Tracheal epithelial cell (primary cell): ENCODE data around the gene PRX. TPM values are rescaled to one million over a fixed set of nuclear protein-coding genes. Genes with fewer than 3 reads are reported as not detected.

ENCODE experiments used
- total RNA-seq: library from RNA; depleted of rRNA; stranded (reverse); fragments of >200 nt; gene quantifications from 2 replicates; pipeline ENCODE4 v1.2.1, GENCODE V29; 2014

Gene PRX, protein sequence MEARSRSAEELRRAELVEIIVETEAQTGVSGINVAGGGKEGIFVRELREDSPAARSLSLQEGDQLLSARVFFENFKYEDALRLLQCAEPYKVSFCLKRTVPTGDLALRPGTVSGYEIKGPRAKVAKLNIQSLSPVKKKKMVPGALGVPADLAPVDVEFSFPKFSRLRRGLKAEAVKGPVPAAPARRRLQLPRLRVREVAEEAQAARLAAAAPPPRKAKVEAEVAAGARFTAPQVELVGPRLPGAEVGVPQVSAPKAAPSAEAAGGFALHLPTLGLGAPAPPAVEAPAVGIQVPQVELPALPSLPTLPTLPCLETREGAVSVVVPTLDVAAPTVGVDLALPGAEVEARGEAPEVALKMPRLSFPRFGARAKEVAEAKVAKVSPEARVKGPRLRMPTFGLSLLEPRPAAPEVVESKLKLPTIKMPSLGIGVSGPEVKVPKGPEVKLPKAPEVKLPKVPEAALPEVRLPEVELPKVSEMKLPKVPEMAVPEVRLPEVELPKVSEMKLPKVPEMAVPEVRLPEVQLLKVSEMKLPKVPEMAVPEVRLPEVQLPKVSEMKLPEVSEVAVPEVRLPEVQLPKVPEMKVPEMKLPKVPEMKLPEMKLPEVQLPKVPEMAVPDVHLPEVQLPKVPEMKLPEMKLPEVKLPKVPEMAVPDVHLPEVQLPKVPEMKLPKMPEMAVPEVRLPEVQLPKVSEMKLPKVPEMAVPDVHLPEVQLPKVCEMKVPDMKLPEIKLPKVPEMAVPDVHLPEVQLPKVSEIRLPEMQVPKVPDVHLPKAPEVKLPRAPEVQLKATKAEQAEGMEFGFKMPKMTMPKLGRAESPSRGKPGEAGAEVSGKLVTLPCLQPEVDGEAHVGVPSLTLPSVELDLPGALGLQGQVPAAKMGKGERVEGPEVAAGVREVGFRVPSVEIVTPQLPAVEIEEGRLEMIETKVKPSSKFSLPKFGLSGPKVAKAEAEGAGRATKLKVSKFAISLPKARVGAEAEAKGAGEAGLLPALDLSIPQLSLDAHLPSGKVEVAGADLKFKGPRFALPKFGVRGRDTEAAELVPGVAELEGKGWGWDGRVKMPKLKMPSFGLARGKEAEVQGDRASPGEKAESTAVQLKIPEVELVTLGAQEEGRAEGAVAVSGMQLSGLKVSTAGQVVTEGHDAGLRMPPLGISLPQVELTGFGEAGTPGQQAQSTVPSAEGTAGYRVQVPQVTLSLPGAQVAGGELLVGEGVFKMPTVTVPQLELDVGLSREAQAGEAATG (N-terminal part only)
- total RNA-seq = 1.9 and 4.5 TPM in 2 replicates

DNA sequence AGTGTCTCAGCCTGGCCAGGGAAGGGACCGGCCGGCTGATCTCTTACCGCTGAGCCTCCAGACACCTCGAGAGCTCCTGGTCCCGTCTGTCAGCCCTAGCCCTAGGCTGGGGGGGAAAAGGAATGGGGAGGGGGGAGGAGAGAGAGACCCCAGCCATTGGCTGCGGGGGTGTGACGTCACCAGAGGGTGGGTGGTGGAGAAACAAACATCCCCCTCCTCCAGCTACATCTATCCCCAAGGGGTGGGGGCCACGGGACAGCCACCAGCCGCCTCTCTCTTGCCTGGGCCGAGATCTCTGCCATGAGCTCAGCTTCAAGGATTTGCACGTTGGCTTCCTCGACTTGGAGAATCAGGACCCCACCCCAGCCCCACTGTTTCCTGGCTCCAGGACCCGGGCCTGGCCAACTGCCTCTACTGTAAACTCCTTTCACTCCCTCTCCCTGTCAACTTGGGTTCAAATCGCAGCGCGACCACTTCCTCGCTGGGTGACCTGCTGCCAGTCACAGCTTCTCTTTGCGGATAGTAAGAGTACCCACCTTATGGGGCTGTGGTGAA, at the start of gene PRX:
Gene PRX, minus strand, starts transcription at position 88 of the 555 bp plus-strand sequence. CDS start 5,446 bp downstream, outside the sequence.

DNA sequence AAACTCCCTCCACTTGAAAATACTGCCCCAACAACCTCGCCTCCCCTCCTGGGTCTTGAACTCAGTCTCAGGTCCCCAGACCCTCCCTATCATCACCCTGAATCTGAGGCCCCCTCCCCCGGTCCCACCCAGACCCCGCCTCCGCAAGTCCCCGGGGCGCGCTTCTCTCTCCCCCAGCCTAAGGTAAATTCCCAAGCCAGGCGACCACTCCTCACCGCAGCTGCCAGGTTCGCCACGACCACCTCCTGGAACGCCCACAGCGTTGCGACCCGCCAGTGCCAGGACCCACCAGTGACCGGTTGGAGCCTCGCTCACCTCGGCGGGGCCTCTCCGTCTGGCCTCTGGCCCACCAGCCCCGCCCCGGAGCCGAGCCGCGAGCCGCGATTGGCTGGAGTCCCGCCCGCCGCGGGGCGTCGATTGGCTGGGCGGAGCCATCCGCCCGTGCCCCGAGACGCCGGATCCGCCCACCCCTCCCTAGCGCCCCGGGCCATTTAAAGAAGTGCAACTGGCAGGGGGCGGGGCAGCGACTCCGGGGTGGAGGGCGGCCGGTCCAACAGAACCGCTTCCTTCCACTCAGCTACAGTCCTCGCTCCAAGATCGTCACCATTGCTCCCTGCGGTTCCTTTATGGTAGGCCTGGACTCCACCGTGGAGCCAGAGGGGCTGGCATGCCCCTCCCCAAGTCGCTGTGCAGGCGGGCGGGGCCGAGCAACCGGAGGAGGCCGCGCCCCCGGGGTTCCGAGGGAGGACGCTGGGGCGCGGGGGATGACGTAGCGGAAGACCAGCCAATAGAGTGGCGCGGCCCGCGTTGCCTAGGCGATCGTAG, 31.0 kb upstream of the PRX start, which contains the start of gene SERTAD3:
Gene SERTAD3, minus strand, starts transcription at position 336 of the 825 bp plus-strand sequence. CDS start 2,255 bp downstream, outside the sequence.

DNA sequence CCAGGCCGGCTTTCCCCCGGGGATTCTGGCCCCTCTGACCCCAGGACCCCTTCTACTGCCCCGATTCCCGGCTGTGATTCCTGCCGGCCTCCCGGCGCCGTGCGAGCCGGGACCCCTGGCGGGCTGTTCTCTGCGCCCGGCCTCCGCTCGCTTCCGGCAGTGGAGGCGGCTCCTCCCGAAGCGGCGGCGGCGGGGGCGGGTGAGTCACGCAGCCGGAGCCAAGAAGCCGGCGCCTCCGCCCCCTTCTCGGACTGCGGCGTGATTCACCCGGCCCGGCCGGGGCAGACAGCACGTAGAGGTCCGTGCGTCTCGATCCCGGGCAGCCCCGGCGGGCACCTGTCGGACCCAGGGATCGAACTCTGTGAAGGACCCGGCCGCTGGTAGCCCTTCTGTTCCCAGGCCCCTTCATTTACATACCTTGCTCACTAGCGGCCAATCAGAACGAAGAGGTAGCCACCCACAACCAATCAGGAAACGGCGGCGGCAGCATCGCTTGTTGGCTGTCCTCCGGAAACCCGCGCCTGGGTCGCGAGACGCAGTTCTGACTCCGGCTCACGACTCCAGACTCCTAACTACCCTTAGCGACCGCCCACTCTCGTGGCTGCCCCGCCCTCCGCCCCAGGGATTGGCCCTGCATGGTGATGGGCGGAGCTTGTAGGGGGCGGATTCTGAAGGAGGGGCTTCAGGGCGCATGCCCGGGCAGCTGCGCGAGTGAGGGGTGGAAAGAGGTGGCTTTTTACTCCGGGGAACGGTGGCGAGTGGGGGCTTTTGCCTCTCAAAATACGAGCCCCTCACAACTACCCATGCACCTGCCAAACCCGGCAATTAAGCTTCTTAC, 12.5 kb upstream of the PRX start, which contains the start of gene SERTAD1:
Gene SERTAD1, minus strand, starts transcription at position 543 of the 838 bp plus-strand sequence. CDS start 2,446 bp downstream, outside the sequence.

DNA sequence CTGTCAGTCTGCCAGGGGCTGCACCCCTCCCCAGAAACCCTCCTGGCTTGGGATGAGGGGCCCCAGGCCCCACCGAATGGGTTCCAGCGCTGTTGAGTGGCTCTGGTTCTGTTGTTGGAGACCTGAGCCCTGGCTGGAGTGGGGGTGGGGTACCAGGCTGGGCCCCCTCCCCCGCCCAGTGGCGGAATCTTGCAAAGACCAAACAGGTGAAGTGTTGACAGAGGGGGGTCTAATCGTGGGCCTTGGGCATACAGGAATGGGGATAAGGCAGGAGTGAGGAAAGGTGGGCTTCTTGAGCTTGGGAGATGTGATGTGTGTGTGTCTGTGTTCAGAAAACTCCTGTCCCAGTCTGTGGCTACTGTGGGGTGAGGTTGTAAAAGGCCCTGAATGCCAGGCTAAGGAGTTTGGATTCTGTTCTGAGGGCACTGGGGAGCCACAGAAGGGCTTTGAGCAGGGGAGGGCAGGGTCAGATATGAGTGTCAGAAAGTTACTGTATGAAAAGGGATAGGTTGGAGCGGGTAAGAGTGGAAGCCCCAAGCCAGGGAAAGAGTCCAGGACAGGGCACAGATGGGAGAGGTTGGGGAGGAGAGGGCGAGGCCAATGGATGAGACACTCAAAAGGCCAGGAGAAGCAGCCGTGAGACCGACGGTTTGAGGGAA, 23.0 kb downstream of the PRX start, which contains the start of gene HIPK4:
Gene HIPK4, minus strand, starts transcription at position 98 of the 659 bp plus-strand sequence. CDS start 279 bp downstream, outside the sequence.

DNA sequence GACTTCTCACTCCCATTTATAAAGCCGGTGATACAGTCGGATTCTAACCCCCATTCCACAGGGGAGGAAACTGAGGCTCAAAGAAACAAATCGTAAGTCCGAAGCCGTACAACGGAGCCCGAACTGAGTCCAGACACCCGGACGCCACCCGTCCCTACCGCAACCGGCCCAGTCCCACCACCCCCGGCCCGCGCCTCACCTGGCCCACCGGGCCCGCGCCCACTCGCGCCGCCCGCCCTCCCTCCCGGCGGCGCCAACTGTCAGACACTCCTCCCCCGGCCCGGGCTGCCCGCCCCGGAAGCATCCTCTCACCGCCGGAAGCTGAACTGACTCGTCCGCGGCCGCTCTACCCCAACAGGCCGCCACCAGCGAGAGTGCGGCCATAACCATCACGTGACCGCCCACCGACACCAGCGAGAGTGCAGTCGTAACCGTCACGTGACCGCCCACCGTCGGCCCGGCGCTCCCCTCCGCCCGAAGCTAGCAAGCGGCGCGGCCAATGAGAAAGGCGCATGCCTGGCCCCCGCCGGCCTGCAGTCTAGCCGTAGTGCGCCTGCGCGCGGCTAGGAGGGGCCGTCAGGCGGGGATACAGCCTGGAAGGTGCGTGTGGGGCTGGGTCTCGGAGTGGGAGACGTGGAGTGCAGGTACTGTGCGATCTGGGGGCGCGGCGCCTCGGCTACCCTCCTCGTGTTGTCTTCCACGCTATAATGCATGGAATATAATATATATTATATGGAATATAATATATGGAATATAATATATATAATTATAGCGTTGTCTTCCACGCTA, 64.9 kb downstream of the PRX start, which contains the start of the genes C19orf47 and PLD3:
Gene C19orf47, minus strand, starts transcription at position 273 of the 789 bp plus-strand sequence. CDS start 6,540 bp downstream, outside the sequence.
Gene PLD3, plus strand, starts transcription at position 571 of the 789 bp plus-strand sequence. CDS start 17,789 bp downstream, outside the sequence.

Other genes with a start within 250 kb of the PRX start
- 6.2 and 8.0 TPM in 2 replicates for gene MAP3K10, start 222.0 kb downstream of the PRX start, total RNA-seq
- not detected in 2 replicates for gene TTC9B, start 195.0 kb downstream of the PRX start, total RNA-seq
- 0.21 TPM in 1 of 2 replicates, not detected in the other for gene CCNP, start 186.7 kb downstream of the PRX start, total RNA-seq
- gene AKT2, start 128.0 kb downstream of the PRX start, total RNA-seq = 68.2 and 83.1 TPM in 2 replicates
- 5.3 and 7.5 TPM in 2 replicates for gene C19orf47, start 65.0 kb downstream of the PRX start, total RNA-seq
- gene PLD3, start 64.7 kb downstream of the PRX start, total RNA-seq = 239 and 300 TPM in 2 replicates
- gene HIPK4, start 23.2 kb downstream of the PRX start, total RNA-seq = not detected in 2 replicates
- 26.7 and 37.7 TPM in 2 replicates for gene SERTAD1, start 12.6 kb upstream of the PRX start, total RNA-seq
- gene SERTAD3, start 31.0 kb upstream of the PRX start, total RNA-seq = 16.6 and 28.8 TPM in 2 replicates
- gene BLVRB, start 52.4 kb upstream of the PRX start, total RNA-seq = 313 and 530 TPM in 2 replicates
- gene SPTBN4, start 53.6 kb upstream of the PRX start, total RNA-seq = 0.24 and 0.43 TPM in 2 replicates
- gene SHKBP1, start 163.5 kb upstream of the PRX start, total RNA-seq = 22.9 and 32.4 TPM in 2 replicates
- 29.4 and 38.4 TPM in 2 replicates for gene LTBP4, start 188.0 kb upstream of the PRX start, total RNA-seq